AG04450 (cell line): ENCODE measurements around the gene CSH2. TPM values are rescaled to one million over a fixed set of nuclear protein-coding genes. Genes with fewer than 3 reads are reported as not detected.
A peak's percentile ranks its signal among the peaks of the same experiment; 100 is the strongest.
"Not testable (repeated sequence)": the region's sequence is repeated elsewhere in the genome, so short reads cannot be mapped to it uniquely, and the experiment has no call there.

ENCODE experiments used
- CTCF ChIA-PET: fragments of 300-600, 350-600 bp; formaldehyde crosslinking; extraction: SDS; loops from one replicate; lab custom pipeline; 2022; ENCODE audit warnings: antibody characterized with exemption, inconsistent platforms; lab: Charles Lee
- POLR2A ChIA-PET: fragments of 350-600 bp; formaldehyde crosslinking; extraction: SDS; loops from one replicate; lab custom pipeline; 2021; ENCODE audit warnings: antibody characterized with exemption, inconsistent platforms; lab: Yijun Ruan, JAX
- DNase-seq: peaks from one replicate; pipeline ENCODE4 v3.0.0-alpha.2; 2011; ENCODE audit warnings: low read depth, low spot score
- H3K27ac ChIP-seq: one replicate; pipeline ENCODE4 v1.5.1; 2012; ENCODE audit warnings: low read depth, low read length, control low read depth
- H3K27me3 ChIP-seq: one replicate; pipeline ENCODE4 v1.6.0; 2012; ENCODE audit warnings: low read length; ENCODE audit not compliant: control insufficient read depth, insufficient read depth
- H3K4me3 ChIP-seq: 2 replicates; pipeline ENCODE4 v1.5.1; 2011; ENCODE audit warnings: mild to moderate bottlenecking, low read depth, low read length, control low read depth
- H3K9me3 ChIP-seq: 2 replicates; pipeline ENCODE4 v1.5.1; 2012; ENCODE audit warnings: low read length; ENCODE audit not compliant: control insufficient read depth, insufficient read depth
- polyA plus RNA-seq: library from polyadenylated mRNA; depleted of rRNA; stranded (reverse); fragments of >200 nt; gene quantifications from 2 replicates; pipeline ENCODE4 v1.2.3, GENCODE V29; 2011
- TF ChIP-seq, protein P1 (sequence below): IDR thresholded peaks from 2 replicates; pipeline ENCODE4 v1.5.1; 2011; ENCODE audit warnings: low read depth, low read length, control low read depth, inconsistent platforms

CSH2 gene
- polyA plus RNA-seq, 1 experiment: not detected

GRCh38 chr17:63917646-63918045 is 44.2 kb upstream of the CSH2 start:
- POLR2A ChIA-PET: no interaction called here
- no peak overlapping the region for H3K4me3 ChIP-seq

GRCh38 chr17:63917206-63917605 is 43.7 kb upstream of the CSH2 start:
- H3K27ac ChIP-seq, H3K9me3 ChIP-seq, H3K4me3 ChIP-seq, POLR2A ChIA-PET, DNase-seq: not testable (repeated sequence)
- H3K27me3 ChIP-seq: peaks cover 28% of the 10 kb centered on the region
- CTCF ChIA-PET: interaction anchor here (0.5 to 4.6 kb wide), 4 partner anchors 51 to 207 kb away, joined by 4 to 110 read pairs (median 6); no protein-coding TSS in a partner anchor

More at GRCh38 chr17:63917646-63918045, 44.2 kb upstream of the CSH2 start:
- H3K27me3 ChIP-seq: peaks cover 25% of the 10 kb centered on the region
- no peak for DNase-seq
- CTCF ChIA-PET: interaction anchor here (0.5 to 4.6 kb wide), 8 partner anchors 50 to 237 kb away, joined by 3 to 110 read pairs (median 6); no protein-coding TSS in a partner anchor
- TF ChIP-seq, protein P1, sequence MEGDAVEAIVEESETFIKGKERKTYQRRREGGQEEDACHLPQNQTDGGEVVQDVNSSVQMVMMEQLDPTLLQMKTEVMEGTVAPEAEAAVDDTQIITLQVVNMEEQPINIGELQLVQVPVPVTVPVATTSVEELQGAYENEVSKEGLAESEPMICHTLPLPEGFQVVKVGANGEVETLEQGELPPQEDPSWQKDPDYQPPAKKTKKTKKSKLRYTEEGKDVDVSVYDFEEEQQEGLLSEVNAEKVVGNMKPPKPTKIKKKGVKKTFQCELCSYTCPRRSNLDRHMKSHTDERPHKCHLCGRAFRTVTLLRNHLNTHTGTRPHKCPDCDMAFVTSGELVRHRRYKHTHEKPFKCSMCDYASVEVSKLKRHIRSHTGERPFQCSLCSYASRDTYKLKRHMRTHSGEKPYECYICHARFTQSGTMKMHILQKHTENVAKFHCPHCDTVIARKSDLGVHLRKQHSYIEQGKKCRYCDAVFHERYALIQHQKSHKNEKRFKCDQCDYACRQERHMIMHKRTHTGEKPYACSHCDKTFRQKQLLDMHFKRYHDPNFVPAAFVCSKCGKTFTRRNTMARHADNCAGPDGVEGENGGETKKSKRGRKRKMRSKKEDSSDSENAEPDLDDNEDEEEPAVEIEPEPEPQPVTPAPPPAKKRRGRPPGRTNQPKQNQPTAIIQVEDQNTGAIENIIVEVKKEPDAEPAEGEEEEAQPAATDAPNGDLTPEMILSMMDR: no peak
- no peaks in the 10 kb centered on the region; the same call in 1 of the 2 replicates for H3K9me3 ChIP-seq
- no peak overlapping the region for H3K27ac ChIP-seq

- ChIA-PET POLR2A (no interaction called here), CTCF (interaction anchor here (1.3 to 1.6 kb wide), 2 partner anchors 109 to 217 kb away, joined by 4 to 6 read pairs; no protein-coding TSS in a partner anchor)
- peaks cover 28% of the 10 kb centered on the region for H3K27me3 ChIP-seq
- no peaks in the 10 kb centered on the region; the same call in 1 of the 2 replicates for H3K9me3 ChIP-seq
- H3K27ac ChIP-seq: no peak overlapping the region
- no peak overlapping the region for H3K4me3 ChIP-seq
- TF ChIP-seq, protein P1: no peak
- no peak for DNase-seq
These were observed 43.2 kb upstream of the CSH2 start for GRCh38 chr17:63916566-63917185.

DNA sequence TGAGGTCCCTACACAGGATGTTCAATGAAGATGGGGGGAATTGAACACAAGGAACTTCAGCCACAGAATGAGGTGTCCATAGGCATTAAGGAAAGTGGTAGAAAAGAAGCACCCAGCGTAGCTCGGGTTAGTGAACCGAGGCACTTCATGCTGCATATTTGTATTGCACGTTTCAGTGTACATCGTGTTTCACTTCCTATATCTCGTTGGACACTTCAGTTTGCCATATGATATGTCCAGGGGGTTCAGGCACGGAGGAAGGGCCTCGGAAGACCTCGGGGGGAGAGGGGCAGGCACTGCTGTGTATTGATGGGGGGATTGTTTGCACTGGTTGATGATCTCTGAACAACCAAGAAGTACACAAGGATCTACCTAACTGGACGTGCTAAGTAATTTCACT is 42.3 kb upstream of the CSH2 start:
- H3K9me3 ChIP-seq, DNase-seq, POLR2A ChIA-PET, H3K4me3 ChIP-seq, H3K27ac ChIP-seq: not testable (repeated sequence)
- H3K27me3 ChIP-seq: peaks cover 29% of the 10 kb centered on the region
- CTCF ChIA-PET: interaction anchor here (0.7 to 1.6 kb wide), 3 partner anchors 110 to 218 kb away, joined by 4 to 6 read pairs (median 4); no protein-coding TSS in a partner anchor

GRCh38 chr17:63914471-63914870 is 41.0 kb upstream of the CSH2 start:
- Histone ChIP-seq H3K9me3 (no peaks in the 10 kb centered on the region; the same call in 1 of the 2 replicates), H3K27ac (no peak overlapping the region), H3K27me3 (peaks cover 31% of the 10 kb centered on the region), H3K4me3 (no peak overlapping the region)
- CTCF ChIA-PET: no interaction called here
- TF ChIP-seq, protein P1: no peak
- POLR2A ChIA-PET: interaction anchor here (0.6 kb wide), 1 partner anchor 86 kb away, joined by 4 read pairs; no protein-coding TSS in a partner anchor
- DNase-seq: no peak

- ChIA-PET CTCF (interaction anchor here (0.7 to 3.4 kb wide), 13 partner anchors 11 to 358 kb away, joined by 3 to 31 read pairs (median 5); no protein-coding TSS in a partner anchor), POLR2A (no interaction called here)
These were observed 38.2 kb upstream of the CSH2 start for GRCh38 chr17:63911657-63912100.

More at GRCh38 chr17:63911657-63912100, 38.2 kb upstream of the CSH2 start:
- peaks cover 31% of the 10 kb centered on the region for H3K27me3 ChIP-seq
- no peaks in the 10 kb centered on the region for H3K9me3 ChIP-seq
- TF ChIP-seq, protein P1: peak; percentile 66
- H3K27ac ChIP-seq: no peak overlapping the region
- DNase-seq: no peak
- no peak overlapping the region for H3K4me3 ChIP-seq
